ENCODE data around the gene ZC3H14. TPM values are rescaled to one million over a fixed set of nuclear protein-coding genes. Genes with fewer than 3 reads are reported as not detected.

ZC3H14 gene
- total and polyA plus RNA-seq, 9 of the 15 experiments (the other 6 are each of a cell fraction or from before 2014, with no cell fraction given), result 21.1 to 109 (median 45.3) TPM

DNA sequence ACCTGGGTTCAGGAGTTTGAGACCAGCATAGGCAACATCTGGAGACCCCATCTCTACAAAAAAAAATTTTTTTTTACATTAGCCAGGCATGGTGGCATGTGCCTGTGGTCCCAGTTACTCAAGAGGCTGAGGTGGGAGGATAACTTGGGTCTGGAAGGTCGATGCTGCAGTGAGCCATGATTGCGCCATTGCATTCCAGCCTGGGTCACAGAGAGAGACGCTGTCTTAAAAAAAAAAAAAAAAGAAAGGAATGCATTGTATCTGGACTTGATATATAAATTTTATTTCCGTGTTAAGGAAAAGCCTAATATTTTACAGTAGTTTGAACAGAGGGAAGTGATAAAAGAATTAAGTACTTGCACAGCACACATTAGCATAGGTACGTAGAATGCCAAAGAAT lies 97.2 kb downstream of the ZC3H14 start:
- intact Hi-C loops (cut with micrococcal nuclease) (no loop called here), in situ Hi-C loops (cut with MboI) (loop anchor here (25.0 kb wide), 1 partner anchor 352 kb away; no protein-coding TSS in a partner anchor)
- Histone ChIP-seq H3K27me3 (ENCODE audit: control insufficient read depth in 2 of 2, insufficient read depth in 2 of 2, low read length in 2 of 2) (no peaks in the 10 kb centered on the region), H3K9ac (ENCODE audit: insufficient read depth in 1 of 2, low read depth in 2 of 2, low read length in 2 of 2) (no peak overlapping the region), H3K4me3 (no peak overlapping the region), H3K27ac (ENCODE audit: extremely low read depth, low read depth, low read length) (no peak overlapping the region), H3K4me1 (replicated peaks in 1 of 2; ENCODE audit: control insufficient read depth in 2 of 2, insufficient read depth in 2 of 2, low read length in 2 of 2) (no peaks in the 10 kb centered on the region), H3K4me2 (ENCODE audit: insufficient read depth, low read length) (no peak overlapping the region), H3K79me2 (ENCODE audit: control insufficient read depth, insufficient read depth, low read length) (no peaks in the 10 kb centered on the region), H2AFZ (ENCODE audit: low read depth, low read length) (no peak overlapping the region), H4K20me1 (replicated peaks; ENCODE audit: control insufficient read depth, insufficient read depth, low read length) (no peaks in the 10 kb centered on the region), H3K9me3 (replicated peaks; ENCODE audit: control insufficient read depth, insufficient read depth, low read depth, low read length) (no peaks in the 10 kb centered on the region), H3K9me1 (ENCODE audit: control insufficient read depth, insufficient read depth, low read length) (no peaks in the 10 kb centered on the region), H3K36me3 (ENCODE audit: control insufficient read depth, insufficient read depth, low read length) (no peaks in the 10 kb centered on the region)
- CTCF ChIA-PET (ENCODE audit: low intra/inter-chr PET ratio), result no interaction called here
- no TSS peak for BruUV-seq (replicated peaks)
- ATAC-seq, result no peak
- 31% methylated on average over 2 of the region's 5 CpGs for WGBS (ENCODE audit: insufficient coverage, low coverage, missing lambda C conversion rate)
- DNase-seq (ENCODE audit: extremely low read depth in 1 of 4, low spot score in 3 of 4), result no peak
- POLR2A ChIA-PET, result no interaction called here
- no peak for TF ChIP-seq PTTG1 (tag; IDR thresholded peaks at IDR 0.05; ENCODE audit: low read depth)
- TF ChIP-seq ZNF583 (CRISPR knock-in tag; IDR thresholded peaks at IDR 0.05), result no peak
- no peak for TF ChIP-seq GABPA (tag; conservative IDR thresholded peaks at IDR 0.05; ENCODE audit: low read depth)
- no peak for TF ChIP-seq NCOA1 (IDR thresholded peaks at IDR 0.05; ENCODE audit: low read depth)
- TF ChIP-seq JUN (IDR thresholded peaks at IDR 0.05; ENCODE audit: borderline replicate concordance, low read depth, low read length), result no peak
- no peak for TF ChIP-seq JUN (CRISPR knock-in tag; IDR thresholded peaks at IDR 0.05; ENCODE audit: borderline replicate concordance)
- no peak for TF ChIP-seq NRF1 (conservative IDR thresholded peaks at IDR 0.05 in 1 of 2, IDR thresholded peaks at IDR 0.05 in 1 of 2)
- no peak for TF ChIP-seq IFI16 (CRISPR knock-in tag; IDR thresholded peaks at IDR 0.05)
- no peak for TF ChIP-seq SETDB1 (IDR thresholded peaks at IDR 0.05; ENCODE audit: low read length)
- no peak for TF ChIP-seq DIDO1 (tag; IDR thresholded peaks at IDR 0.05; ENCODE audit: low read depth)
- TF ChIP-seq, protein P1, sequence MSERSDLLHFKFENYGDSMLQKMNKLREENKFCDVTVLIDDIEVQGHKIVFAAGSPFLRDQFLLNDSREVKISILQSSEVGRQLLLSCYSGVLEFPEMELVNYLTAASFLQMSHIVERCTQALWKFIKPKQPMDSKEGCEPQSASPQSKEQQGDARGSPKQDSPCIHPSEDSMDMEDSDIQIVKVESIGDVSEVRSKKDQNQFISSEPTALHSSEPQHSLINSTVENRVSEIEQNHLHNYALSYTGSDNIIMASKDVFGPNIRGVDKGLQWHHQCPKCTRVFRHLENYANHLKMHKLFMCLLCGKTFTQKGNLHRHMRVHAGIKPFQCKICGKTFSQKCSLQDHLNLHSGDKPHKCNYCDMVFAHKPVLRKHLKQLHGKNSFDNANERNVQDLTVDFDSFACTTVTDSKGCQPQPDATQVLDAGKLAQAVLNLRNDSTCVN (CRISPR knock-in tag; IDR thresholded peaks at IDR 0.05), result no peak
- TF ChIP-seq ZNF174 (CRISPR knock-in tag; IDR thresholded peaks at IDR 0.05), result no peak
- TF ChIP-seq ZNF134 (CRISPR knock-in tag; conservative IDR thresholded peaks at IDR 0.05), result no peak
- no peak for TF ChIP-seq GATAD2B (IDR thresholded peaks at IDR 0.05; ENCODE audit: borderline replicate concordance)
- TF ChIP-seq RUNX1 (IDR thresholded peaks at IDR 0.05; ENCODE audit: low read depth), result no peak
- TF ChIP-seq ZZZ3 (IDR thresholded peaks at IDR 0.05), result no peak
- no peak for TF ChIP-seq LCOR (CRISPR knock-in tag; IDR thresholded peaks at IDR 0.05)
- TF ChIP-seq RBM17 (IDR thresholded peaks at IDR 0.05; ENCODE audit: borderline replicate concordance, low read depth, low read length), result no peak
- TF ChIP-seq KAT2B (IDR thresholded peaks at IDR 0.05; ENCODE audit: low read depth, low read length), result no peak
- TF ChIP-seq ZFPM2 (CRISPR knock-in tag; IDR thresholded peaks at IDR 0.05), result no peak
- no peak for FAIRE-seq

Measured in K562 (cell line).